Measurements from ENCODE around the gene GADL1.

GADL1 gene

DNA sequence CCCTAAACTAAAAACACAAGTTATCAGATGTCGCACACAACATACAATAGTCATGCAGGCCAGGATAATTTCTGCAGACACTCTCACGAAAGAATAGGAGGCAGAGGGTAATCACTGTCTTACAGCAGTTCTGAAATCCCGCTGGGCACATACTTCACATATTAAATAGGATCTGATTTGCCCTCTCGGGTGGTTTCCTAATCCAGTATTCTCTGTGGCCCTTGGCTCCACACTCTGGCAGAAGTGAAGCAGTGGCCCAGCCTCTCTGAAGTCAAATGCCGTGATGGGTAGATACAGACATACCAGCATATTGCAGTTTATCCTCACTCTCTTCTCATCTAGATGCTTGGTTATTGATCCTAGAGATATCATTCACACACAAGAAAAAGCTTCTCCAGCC lies 19.0 kb downstream of the GADL1 start:
- no peak for DNase-seq

DNA sequence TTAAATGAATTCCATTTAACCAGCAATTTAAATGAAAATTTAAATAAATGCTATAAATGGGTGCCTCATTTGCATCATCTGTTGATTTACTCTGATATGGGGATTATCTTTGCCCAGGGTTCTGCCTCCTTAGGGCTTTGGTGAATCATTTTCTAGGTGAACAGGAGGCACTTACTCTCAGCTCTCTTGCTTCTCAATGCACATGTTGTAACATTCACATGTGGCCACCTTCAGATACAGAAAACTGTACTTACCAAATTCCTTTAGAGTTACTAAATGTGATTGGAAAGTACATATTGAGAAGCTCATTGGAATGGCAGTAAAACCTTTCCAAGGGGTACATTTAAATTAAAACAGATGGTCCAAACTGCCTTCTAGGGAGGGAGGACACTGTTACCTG lies 20.8 kb downstream of the GADL1 start:
- peak; percentile 9 for DNase-seq

DNA sequence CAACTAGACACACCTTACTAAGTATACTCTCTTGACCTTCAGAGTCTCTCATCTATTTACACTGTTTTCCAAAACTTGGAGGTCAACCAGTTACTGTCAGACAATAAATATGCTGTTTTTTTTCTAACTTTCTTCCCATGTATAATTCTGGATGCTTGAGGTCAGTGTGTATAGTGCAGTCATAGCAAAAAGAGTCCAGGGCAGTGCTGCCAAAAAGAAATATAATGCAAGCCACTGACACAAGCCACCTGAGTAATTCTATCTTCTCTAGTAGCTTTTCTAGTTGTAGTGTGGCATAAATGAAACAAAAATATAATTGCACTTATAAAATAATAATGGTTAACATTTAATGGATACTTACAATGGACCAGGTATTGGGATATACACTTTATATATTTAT lies 21.6 kb downstream of the GADL1 start:
- DNase-seq, result no peak

DNA sequence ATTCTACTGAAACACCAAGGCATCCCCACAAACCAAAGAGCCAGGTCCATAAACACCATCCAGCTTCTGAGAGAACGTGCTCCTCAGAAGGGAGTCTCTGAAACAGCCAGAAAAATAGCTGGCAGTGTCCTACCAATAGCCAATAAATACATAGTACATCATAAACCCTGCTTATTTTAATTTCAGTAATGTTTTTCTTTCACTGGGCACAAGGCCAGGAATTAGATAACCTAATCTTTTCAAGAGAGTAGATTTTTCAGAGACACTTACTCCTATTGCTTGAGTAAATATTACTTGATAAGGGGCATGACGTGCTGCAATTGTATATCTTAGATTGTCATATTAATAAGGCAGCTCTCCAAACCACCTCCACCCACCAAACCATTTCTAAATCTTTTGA lies 22.7 kb downstream of the GADL1 start:
- no peak for DNase-seq

DNA sequence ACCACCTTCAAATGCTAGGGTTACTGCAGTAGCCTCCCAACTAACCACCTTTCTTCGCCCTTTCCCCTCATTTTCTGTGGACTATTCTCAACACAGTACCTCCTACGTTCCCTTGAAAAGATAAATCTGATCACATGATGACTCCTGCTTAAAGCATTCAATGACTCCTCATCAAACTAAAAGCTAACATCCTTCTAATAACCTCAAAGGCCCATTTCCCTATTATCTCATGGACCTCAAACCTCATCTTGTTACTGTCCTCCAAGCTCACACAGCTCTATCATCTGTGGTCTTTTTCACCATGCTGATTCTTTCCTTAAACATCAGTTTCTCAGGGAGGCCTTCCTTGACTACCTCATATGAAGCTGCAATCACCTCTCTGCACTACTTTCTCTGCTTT lies 29.6 kb downstream of the GADL1 start:
- DNase-seq, result no peak

DNA sequence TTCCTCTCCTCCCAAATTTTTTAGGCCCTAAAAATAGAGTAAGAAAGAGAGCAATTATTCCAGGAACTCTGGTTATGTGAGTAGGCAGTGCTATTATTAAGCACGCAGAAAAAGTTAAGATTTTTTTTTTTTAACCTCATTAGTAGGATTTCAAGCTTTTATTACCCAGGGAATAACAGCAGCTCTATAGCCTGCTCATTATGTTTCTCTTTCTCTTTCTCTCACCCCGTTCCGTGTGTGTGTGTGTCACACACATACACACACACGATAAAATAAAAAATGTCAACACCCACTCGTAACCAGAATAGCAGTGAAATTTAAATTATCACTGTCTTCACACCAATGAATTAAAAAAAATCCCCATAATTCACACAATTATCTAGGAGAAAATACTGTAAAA lies 30.3 kb downstream of the GADL1 start:
- DNase-seq, result no peak

DNA sequence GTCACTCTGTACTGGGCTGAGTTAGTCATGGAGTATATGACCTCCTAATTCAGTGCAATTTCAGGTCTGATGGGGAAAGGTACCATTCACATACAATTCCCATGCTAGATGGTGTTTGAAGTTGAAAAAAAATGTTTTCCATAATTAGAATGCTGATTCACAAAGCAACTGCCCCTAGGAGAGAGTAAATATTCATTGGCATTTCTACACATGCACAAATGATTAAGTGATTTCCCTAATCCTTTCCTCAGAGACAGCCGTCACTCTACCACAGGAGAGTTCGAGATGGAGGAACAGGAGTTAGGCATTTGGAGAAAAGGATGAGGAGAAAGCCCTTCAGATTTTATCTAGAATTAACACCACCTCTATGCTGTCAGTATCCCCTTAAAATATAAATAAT lies 32.5 kb downstream of the GADL1 start:
- no peak for DNase-seq

DNA sequence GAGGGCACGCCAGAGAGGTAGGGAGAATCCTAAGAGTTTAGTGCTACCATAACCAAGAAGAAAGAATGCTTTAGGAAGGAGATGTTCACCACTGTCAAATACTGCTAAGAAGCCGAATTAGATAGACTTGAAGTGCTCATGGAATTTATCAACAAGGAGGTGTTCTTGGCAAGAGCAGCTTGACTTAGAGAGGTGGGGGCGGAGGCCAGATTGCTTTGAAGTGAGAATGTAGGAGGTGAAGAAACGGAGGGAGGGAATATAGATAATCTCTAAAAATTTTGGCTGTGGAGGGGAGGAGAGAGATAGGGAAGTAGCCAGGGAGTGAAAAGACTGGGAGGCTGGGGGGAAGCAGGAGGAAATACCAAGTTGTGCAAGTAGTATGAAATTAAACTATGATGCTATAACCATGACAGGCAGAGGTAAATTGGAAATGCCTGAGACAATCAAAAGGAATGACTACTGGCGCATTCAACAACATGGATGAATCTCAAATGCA lies 35.5 kb downstream of the GADL1 start:
- no peak for DNase-seq

DNA sequence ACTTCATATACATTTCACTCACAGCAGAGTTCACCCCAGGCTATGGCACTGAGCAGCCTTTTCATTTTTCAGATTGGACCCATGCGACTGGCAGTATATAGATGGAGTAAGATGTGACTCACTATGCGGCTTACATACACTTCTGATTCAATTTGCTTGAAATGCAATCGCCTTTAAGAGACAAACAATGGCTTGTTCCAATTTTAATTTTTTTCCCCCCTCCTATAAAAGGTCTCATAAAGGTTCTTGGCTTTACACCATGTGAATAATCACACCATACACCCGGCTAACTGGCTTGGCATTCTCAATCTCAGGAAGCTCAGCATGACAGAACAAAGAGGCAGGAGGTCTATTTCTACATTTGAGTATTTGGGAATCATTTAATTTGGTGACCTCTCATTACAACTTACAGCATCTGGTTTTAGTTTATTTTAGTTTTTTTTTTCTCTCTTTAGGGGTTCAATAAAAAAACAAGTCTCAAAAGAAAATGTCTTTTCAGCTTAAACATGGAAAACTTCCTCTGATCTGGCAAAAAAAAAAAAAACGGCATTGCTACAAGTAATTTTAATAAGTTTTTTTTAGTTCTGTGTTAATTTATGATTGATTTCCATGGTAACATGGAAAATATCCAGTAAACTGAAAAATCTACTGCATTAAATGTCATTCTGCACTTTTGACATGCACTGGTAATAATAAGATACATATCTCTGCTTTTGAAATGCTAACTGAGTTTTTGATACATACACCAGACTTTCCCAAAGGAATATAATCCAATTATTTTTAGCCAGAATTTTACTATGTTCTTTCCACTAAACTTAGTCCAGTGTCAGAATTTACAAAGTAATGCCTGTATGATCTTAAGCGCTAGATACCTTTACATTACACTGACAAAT lies 38.8 kb downstream of the GADL1 start:
- DNase-seq, result peak; percentile 27

DNA sequence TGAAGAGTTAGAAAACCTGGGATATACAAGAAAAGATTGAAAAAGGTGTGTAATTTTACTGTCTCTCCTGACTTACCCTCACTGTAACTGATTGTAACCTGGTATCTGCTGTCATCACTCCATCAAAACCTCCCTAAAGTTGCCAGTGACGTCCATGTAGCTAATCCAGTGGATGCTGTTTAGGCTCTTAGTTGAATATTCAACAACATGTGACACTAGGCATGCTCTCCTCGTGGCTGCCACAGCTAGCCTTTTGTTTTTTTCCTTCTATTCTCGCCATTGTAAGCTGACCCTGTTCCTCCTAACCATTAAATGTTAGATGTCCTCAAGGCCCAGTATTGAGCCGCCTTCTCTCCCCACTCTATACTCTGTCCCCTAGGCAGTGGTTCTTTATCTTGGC lies 41.6 kb downstream of the GADL1 start:
- no peak for DNase-seq

DNA sequence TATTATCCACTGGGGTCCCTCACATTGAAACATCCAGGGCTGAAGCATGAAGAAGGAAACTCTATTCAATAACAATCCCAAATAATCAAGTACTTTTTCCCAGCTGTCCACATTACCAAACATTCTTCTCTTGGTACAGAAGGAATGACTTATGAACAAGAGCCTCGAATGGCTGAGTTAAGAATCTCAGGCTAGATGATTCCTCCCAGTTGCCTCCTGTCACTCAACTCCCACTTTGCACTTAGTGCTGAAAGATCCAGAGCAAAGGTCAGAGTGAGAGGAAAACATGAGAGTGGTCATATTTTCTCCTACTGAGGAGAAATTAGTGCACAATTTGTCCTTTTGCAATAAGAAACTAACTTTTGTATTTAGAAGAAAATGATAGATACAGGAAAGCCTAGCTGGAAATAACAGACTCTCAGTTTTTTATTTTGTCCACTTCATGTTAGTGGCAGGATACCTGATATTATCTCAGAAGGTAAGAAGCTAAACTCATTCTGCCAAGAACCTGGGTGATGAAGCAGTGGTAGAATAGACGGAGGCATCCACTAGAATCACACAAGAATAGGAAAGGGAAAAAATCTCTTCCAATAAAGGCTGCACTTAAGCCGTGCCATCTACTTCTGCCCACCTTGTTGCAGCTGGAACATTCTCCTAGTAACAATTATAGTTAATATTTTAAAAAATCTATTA lies 46.2 kb downstream of the GADL1 start:
- DNase-seq, result no peak

DNA sequence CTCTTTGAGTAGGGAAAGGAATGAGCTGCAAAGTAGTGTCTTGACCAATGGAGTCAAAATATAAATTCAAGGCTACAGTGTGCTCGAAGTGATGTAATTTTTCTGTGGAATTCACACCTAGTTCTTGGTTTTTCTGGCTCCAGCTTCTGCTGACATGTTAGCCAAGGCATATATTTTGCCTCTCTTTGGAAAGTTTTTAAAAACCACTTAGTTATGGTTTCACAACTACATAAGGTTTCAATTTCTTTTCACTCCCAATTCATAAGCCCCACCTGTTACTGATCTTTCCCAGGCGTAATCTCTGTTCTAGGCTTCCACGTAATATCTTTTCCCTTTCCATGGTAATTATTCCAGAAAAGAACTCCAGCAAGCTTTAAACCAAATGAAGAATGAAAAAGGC lies 46.9 kb downstream of the GADL1 start:
- DNase-seq, result peak; percentile 17

DNA sequence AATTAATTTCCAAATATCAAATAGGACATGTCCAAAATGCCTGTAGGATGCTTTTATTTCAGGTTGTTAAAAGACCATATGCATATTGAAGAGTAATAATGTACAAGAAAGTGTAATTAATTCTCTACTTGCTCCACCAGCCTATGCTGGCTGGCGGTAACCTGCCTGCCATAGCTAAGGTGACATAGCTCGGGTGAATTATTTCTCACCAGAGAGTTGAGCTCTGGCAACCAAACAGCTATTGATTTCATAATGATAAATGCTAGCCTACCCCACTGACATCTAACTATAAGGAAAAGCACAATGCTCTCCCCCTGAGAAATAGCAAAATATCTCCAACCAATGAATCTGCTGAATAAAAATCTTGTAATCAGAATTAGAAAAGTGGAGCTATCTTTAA lies 48.9 kb downstream of the GADL1 start:
- no peak for DNase-seq

DNA sequence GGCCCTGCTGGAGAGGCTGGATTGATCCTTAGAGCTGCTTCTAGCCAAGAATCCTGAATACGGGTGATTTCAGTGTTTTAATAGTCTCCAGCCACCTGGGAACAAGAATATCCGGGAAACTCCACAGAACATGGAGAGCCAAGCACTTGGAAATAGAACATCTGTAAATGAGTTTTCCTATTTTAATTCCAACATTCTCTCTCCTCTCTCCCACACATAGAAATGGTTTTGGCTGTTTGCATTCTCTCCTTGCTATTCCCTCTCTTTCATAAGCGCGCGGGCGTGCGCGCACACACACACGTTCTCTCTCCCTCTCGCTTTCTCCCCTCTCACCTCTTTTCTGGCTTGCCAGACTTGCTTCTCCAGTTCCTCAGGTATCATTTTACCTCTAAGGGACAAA lies 50.6 kb downstream of the GADL1 start:
- DNase-seq, result no peak

DNA sequence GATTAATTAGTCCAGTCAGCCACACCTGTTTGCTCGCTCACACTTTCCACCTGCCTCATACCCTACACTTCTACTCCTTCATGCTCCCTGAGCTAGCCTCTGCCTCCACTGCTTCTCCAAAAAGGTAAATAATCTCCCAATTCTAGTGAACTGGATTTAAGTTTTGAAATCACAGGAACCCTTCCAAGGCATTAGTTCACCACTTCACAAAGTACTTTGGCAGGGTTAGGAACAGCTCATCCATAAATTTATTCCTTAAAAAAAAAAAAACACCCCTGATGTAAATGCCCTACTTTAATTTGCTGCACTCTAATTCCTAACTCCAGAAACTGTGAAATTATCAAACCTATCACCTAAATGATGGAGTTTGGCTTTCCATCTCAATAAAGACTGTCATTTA lies 58.3 kb downstream of the GADL1 start:
- DNase-seq, result no peak

DNA sequence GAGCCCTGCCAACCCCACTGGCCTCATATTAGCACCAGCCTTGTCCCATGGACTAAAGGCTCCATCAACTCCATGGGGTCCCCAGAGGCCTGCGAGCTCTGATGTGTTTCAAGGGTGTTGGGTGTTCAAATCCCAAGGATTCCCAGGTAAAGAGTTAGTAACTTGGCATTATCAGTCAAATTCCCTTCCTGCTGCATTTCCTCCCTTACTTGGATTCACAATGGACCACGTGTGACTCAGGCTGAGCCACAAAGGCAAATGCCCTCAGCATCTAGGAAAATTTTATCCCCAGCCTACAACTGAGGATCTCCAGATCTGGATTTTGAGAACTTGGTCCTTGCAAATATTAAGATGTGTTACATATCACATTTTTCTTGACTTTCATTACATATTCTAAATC lies 58.8 kb downstream of the GADL1 start:
- DNase-seq, result no peak

DNA sequence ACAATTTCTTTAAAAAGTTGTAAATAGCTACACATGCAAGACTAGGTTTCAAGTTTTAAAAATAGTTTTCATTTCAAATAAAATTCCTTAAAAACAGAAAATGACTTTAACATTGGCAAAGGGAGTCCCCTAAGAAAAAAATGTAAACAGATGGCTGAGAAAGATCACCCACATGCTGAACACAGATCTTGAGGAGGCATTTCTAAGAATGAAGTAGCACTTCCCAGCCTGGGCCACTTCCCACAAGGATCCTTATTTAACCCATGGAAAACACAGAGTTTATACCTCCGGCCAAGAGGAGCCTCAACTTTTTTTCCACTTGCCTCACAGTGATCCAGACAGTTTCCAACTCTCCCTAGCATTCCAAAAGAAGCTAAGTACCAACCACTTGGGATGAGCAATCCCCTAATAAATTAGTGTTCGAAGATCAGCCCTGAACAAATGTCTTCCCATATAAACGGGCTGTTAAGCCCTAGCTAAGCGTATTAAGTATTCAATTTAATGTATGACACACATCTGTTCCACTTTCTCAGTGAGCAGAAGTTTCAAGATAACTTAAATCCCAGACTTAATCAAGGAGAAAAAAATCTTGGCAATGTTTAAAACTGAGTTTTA lies 61.4 kb downstream of the GADL1 start:
- no peak for DNase-seq

DNA sequence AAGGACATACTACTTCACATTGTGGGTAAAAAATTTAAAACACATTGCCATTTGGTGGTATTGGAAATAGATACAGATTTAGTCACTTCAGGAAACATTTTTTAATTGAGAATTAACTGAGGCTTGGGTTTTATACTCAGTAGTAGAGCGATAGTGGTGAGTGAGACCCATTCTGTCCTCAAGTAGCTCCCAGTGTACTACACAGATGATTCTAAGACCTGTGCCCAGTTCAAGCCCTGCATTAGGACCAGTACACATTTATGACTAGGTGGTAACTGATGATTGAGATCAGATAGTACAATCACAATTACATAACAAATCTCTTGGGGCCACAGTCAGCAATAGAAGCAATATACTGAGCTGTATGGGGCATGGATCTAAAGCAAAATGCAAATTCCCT lies 67.4 kb downstream of the GADL1 start:
- DNase-seq, result no peak

DNA sequence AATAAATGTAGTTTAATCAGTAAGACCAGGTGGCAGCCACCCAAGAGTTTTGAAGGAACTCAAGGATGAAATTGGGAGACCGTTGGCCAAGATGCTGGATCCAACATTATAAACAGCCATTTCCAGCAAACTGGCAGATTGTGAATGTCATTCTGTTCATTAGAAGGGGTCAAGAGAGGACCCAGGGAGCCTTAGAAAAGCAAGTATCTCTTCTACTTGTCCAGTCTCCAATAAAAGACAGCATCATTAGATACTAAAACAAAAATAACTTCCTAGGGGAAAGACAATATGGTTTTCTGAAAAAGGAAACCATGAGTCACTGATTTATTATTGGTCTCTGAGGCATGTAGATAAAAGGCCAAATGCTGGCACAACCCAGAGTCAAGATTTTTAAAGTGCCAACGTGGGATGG lies 67.9 kb downstream of the GADL1 start:
- DNase-seq, result peak; percentile 1

DNA sequence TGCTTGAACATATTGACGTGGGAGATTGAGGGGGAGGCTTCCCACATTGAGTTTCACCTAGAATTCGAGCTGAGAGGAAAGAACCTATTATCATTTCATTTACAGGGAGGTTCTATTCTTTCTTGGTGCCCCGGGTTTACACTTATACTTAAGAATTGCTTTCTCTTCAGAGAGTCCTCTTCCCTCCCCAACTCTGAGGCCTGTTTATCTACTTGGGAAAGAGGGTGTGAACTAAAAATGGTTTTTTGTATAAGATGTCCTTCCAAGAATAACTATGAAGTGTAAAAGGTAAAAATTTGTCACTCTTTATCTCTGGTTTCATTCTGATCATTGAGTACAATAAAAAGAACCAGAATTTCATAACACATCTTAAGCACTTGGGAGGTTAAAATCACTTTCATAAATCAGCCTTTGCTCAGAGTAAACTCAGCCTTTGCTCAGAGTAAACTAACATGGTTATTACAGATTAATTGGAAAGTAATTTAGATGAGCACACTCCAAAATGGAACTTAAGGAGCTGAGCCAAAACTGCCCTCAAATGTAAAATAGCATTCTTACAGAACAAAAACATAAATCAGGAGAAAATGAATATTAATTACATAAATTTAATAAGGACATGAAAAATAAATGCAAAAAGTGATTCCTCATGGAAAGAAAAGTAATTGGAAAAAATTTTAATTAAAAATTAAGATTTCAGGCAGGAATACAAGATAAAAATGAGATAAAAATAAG lies 75.2 kb downstream of the GADL1 start:
- no peak for DNase-seq

DNA sequence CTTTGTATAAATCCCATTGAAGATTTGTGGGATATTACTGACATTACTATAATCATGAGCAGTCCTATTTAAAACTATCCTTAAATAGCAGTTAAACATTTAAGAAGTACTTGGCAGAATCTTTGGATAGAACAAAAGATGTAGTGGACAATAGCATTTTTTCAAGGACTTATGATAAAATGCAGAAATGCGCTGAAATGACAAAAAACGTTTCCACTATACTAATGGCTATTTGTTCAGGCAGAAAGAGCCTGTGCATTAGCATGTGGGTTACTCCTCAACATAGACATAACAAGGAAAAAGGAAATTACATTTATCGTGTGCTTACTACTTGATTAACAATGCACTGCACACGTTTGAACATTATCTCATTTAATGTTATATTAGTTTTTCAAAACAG lies 80.7 kb downstream of the GADL1 start:
- DNase-seq, result no peak

DNA sequence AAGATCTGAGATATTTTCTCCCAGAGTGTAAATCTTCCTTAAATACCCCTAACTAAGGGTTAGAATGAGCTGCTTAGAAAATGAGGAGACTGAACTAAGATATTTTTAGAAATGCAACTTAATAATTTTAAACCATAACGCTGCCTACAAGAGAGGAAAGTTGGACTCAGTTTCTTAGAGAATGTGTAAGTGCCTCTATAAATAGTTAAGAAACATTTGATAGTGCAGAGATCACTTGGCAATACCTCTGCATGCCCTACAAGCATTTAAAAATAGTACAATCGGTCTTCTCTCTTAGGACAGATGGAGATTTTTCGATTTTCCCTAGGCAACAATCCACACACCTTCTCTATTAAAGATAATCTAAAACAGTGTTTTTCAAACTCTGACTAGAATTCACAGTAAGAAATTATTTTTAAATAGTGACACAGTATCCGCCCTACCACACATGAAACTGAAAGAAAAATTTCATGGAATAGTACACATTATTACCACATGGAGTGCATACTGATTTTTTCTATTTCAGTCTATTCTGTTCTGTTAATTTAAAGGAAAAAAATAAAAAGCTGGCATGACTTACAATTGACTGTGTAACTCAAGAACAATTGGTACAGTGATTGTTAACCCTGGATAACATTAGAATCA lies 83.2 kb downstream of the GADL1 start:
- no peak for DNase-seq

DNA sequence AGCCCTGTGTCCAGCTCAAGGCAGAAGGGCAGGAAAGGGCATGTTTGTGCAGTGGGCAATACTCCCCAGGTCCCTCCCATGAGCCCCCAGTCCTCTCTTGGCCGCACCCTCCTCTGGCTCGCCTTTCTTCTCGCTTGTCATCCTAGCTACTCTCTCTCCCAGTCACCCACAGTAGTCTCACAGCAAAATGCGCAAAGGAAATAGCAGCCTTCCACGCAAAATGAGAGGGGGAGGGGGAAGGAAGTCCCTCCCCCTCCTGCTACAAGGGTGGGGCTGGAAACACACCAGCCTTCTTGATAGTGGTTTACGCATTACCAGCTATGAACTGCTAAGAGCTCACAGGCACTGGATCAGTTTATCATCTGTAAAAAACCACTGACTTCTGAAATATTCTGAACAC lies 83.8 kb downstream of the GADL1 start:
- no peak for DNase-seq

Measured in fibroblast of skin of right quadriceps (primary cell).